ENCODE measurements around the gene TLX3. TPM values are rescaled to one million over a fixed set of nuclear protein-coding genes. Genes with fewer than 3 reads are reported as not detected.
A peak's percentile ranks its signal among the peaks of the same experiment; 100 is the strongest.

Gene TLX3
- not detected for total RNA-seq
- polyA plus RNA-seq (ENCODE audit: insufficient read depth, low read depth, low replicate concordance) = 0.21 TPM
- long read RNA-seq, donor 1 = 0 reads
- long read RNA-seq, donor 2 = 0 reads

DNA sequence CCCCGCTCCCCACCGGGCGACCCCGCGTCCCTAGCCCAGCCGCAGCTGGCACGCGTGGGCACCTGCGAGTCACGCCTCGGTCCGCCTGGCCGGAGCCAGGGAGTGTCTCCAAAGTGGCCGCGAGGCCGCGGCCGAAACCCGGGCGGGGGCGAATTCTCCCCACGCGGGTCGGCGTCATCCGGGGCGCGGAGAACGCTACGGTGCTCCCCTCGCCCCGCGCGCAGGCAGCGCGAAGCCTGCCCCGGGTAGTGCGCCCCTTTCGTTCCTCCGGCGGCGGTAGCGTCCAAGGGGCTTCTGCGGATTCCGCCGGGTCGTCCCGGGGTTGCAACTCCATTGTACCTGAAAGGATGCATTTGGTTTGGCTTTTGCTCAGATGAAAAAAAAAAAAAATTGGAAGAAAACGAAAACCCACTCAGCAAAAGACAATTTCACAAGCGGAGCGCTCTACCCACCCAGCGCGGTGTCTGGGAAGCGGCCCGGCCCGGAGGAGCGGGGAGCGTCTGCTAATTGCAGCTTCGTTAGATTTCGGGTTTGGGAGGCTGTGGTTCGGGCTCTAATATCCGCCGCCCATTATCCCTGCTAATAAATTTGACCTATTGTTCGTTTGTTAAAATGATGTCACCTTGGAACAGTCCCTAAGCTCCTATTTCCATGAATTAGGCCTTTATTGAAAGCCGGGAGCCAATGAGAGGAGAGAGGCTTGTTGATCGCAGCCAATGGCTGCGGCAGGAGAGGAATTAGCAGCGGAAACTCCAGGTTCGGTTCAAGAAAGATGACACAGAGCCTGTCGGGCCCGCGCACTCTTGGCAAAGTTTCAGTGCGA lies at the start of gene TLX3:
TLX3 (plus strand) TSS at position 796 of the 823 bp plus-strand sequence. CDS start 118 bp downstream, outside the sequence.
- TF ChIP-seq, protein P1, sequence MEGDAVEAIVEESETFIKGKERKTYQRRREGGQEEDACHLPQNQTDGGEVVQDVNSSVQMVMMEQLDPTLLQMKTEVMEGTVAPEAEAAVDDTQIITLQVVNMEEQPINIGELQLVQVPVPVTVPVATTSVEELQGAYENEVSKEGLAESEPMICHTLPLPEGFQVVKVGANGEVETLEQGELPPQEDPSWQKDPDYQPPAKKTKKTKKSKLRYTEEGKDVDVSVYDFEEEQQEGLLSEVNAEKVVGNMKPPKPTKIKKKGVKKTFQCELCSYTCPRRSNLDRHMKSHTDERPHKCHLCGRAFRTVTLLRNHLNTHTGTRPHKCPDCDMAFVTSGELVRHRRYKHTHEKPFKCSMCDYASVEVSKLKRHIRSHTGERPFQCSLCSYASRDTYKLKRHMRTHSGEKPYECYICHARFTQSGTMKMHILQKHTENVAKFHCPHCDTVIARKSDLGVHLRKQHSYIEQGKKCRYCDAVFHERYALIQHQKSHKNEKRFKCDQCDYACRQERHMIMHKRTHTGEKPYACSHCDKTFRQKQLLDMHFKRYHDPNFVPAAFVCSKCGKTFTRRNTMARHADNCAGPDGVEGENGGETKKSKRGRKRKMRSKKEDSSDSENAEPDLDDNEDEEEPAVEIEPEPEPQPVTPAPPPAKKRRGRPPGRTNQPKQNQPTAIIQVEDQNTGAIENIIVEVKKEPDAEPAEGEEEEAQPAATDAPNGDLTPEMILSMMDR (IDR thresholded peaks at IDR 0.05) = no peak
- TF ChIP-seq POLR2A (IDR thresholded peaks at IDR 0.05) = no peak
- Histone ChIP-seq H3K36me3 (ENCODE audit: low read depth, missing control alignments) (no peaks in the 10 kb centered on the region), H3K4me3 (peak within 1 kb of the TSS in 1 of 2 donors; percentile 19), H3K9me3 (no peaks in the 10 kb centered on the region), H3K4me1 (peaks cover 17% of the 10 kb centered on the region), H3K27me3 (no peaks in the 10 kb centered on the region), H3K27ac (no peak within 1 kb of the TSS)
- intact Hi-C loops (cut with DNase I; ENCODE audit: low total_unique reads) = no loop called here
- DNase-seq = peak; percentile 43
- WGBS, 2 donors = 8% methylated on average over 65 to 70 of the region's 73 CpGs

DNA sequence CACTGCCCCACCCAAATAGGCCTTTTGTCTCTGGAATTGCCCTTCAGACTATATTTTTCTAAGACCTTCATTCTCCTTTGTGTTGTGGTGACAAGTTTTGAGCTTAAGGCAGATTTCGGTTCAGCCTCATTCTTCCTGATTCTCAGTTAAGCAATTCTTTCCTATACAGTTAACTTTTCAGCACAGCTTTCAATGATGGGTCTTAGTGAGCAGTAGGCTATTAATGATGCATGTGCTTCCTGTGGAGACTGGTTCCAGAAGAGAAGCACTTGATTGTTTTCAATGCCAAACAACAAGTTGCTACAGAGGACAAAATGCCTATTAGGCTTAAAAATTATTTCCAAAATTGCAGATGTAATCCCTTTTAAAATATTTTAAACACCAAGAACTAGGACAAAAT lies 47.7 kb upstream of the TLX3 start:
- Histone ChIP-seq H3K27ac (no peak overlapping the region), H3K27me3 (no peaks in the 10 kb centered on the region), H3K9me3 (no peaks in the 10 kb centered on the region), H3K4me1 (no peaks in the 10 kb centered on the region), H3K4me3 (no peak overlapping the region), H3K36me3 (ENCODE audit: low read depth, missing control alignments) (no peaks in the 10 kb centered on the region)
- intact Hi-C loops (cut with DNase I; ENCODE audit: low total_unique reads) = no loop called here
- 79 to 89% methylated on average over 1 of the region's 1 CpG for WGBS, 2 donors
- TF ChIP-seq, protein P1 (IDR thresholded peaks at IDR 0.05) = no peak
- no peak for TF ChIP-seq POLR2A (IDR thresholded peaks at IDR 0.05)
- no peak for DNase-seq

DNA sequence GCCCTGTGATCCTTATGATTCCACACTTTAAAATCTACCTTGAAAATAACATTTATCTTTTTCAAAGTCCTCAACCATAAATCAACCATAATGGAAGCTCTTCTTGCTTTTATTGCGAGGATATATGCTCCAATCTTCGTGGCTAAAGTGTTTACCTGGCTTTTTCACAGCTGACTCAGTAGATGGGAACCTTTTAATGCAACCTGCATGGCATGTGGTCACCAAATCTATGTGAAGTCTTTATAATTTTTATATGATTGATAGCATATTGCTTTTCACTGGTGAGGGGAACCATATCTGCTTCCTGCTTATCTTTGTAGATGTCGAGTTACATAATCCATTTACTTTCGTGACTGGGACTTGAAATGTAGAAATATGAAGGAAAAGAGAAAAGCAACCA lies 47.1 kb upstream of the TLX3 start:
- WGBS, 2 donors = 91% methylated on average over 4 of the region's 4 CpGs
- H3K9me3 ChIP-seq = no peaks in the 10 kb centered on the region
- TF ChIP-seq, protein P1 (IDR thresholded peaks at IDR 0.05) = no peak
- no peak for TF ChIP-seq POLR2A (IDR thresholded peaks at IDR 0.05)

DNA sequence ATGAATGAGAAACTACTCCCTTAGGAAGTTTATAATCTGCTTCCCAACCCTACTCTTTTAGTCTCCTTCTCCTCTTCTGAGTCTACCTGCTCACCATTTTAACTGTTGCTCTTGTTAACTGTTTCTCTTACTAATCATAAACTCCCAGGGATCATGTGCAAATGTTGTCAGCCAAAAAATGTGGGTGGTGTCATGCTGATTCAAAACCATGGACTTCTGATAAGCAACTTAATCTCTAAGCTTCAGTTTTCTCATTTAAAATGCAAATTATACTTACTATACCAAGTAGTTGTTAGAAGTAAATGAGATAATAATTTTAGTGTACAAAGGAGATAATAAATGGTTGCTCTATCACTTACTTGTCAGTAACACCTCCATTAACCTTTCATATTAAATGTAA lies 45.9 kb upstream of the TLX3 start:
- intact Hi-C loops (cut with DNase I; ENCODE audit: low total_unique reads) = no loop called here
- Histone ChIP-seq H3K27me3 (no peaks in the 10 kb centered on the region), H3K36me3 (ENCODE audit: low read depth, missing control alignments) (no peaks in the 10 kb centered on the region), H3K9me3 (no peaks in the 10 kb centered on the region), H3K4me1 (no peaks in the 10 kb centered on the region), H3K27ac (no peak overlapping the region), H3K4me3 (no peak overlapping the region)
- no peak for TF ChIP-seq POLR2A (IDR thresholded peaks at IDR 0.05)
- TF ChIP-seq, protein P1 (IDR thresholded peaks at IDR 0.05) = no peak
- DNase-seq = no peak

More for the DNA sequence above, 47.1 kb upstream of the TLX3 start:
- no peak for DNase-seq
- Histone ChIP-seq H3K27me3 (no peaks in the 10 kb centered on the region), H3K27ac (no peak overlapping the region), H3K36me3 (ENCODE audit: low read depth, missing control alignments) (no peaks in the 10 kb centered on the region), H3K4me3 (no peak overlapping the region), H3K4me1 (no peaks in the 10 kb centered on the region)
- intact Hi-C loops (cut with DNase I; ENCODE audit: low total_unique reads) = no loop called here
